GM12892 (cell line): ENCODE data around the gene PHEX.

Experiments used
- POLR2A ChIP-seq: IDR thresholded peaks from 2 replicates; pipeline ENCODE4 v1.6.1; 2011; ENCODE audit warnings: low read depth, low read length, control low read depth
- POLR2AphosphoS5 ChIP-seq: IDR thresholded peaks from 2 replicates; pipeline ENCODE4 v1.6.1; 2011; ENCODE audit warnings: low read depth, low read length, control low read depth

- TF ChIP-seq POLR2AphosphoS5 (no peak), POLR2A (no peak)
Observed at GRCh38 chrX:22164770-22165388, 132.8 kb downstream of the PHEX start.
